Measurements from ENCODE around the gene PLK3.
A peak's percentile ranks its signal among the peaks of the same experiment; 100 is the strongest.
"Not testable (repeated sequence)": the region's sequence is repeated elsewhere in the genome, so short reads cannot be mapped to it uniquely, and the experiment has no call there.

PLK3 gene

GRCh38 chr1:44799770-44800584, at the start of gene PLK3:
TSS of gene PLK3 (plus strand) at chr1:44800377. CDS start at chr1:44800464, 87 bp downstream.
- peak; percentile 97 for DNase-seq (ENCODE audit: extremely low read depth, low read depth)
- peak; percentile 93 for TF ChIP-seq CTCF (IDR thresholded peaks at IDR 0.05; ENCODE audit: low read depth, low read length)

GRCh38 chr1:44757420-44757819, 42.8 kb upstream of the PLK3 start:
- DNase-seq (ENCODE audit: extremely low read depth, low read depth): no peak
- no peak for TF ChIP-seq CTCF (IDR thresholded peaks at IDR 0.05; ENCODE audit: low read depth, low read length)

GRCh38 chr1:44759077-44759476, 41.1 kb upstream of the PLK3 start:
- no peak for DNase-seq (ENCODE audit: extremely low read depth, low read depth)
- TF ChIP-seq CTCF (IDR thresholded peaks at IDR 0.05; ENCODE audit: low read depth, low read length): no peak

DNA sequence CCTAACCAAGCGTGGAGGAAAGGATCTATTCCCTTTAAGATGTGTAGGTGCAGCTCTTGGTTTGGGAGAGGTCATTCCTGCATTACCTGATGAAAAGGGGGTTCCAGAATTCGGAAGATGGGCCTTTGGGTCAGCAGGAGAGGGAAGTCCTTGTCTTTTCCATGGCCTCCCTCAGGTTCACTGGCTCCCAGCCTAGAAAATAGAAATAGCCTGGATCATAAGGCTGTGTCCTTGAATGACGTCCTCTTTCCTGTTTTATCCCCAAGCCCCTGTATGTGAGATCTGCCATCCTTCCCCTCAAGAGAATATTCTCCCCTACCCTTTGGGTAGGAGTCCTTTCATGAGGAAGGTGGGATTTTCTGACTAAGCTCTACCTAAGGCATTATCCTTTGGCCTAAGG, 39.3 kb upstream of the PLK3 start:
- TF ChIP-seq CTCF (IDR thresholded peaks at IDR 0.05; ENCODE audit: low read depth, low read length): no peak
- DNase-seq (ENCODE audit: extremely low read depth, low read depth): no peak

DNA sequence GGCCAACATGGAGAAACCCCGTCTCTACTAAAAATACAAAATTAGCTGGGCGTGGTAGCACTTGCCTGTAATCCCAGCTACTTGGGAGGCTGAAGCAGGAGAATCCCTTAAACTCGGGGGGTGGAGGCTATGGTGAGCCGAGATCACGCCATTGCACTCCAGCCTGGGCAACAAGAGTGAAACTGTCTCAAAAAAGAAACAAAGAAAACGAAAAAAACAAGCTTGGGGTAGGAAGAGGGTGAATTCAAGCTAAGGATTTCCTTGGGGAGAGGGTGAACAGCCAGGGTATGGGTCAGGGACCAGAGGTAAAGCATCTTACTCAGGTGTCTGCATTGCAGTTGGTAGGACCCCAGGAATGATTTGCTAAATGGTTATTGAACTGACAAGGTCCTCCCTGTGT, 33.8 kb upstream of the PLK3 start:
- not testable (repeated sequence) for DNase-seq (ENCODE audit: extremely low read depth, low read depth)

GRCh38 chr1:44775078-44775929, 24.9 kb upstream of the PLK3 start, which contains the start of gene RPS8:
TSS of gene RPS8 (plus strand) at chr1:44775540. CDS start at chr1:44775597, 57 bp downstream.
- TF ChIP-seq CTCF (IDR thresholded peaks at IDR 0.05; ENCODE audit: low read depth, low read length): no peak
- DNase-seq (ENCODE audit: extremely low read depth, low read depth): peak; percentile 83

- no peak for DNase-seq (ENCODE audit: extremely low read depth, low read depth)
- TF ChIP-seq CTCF (IDR thresholded peaks at IDR 0.05; ENCODE audit: low read depth, low read length): no peak
Measured at GRCh38 chr1:44775930-44776729, 24.0 kb upstream of the PLK3 start.

Measured in AG09319 (cell line).